GM12873 (cell line): Measurements from ENCODE around the gene P4HTM.
A peak's percentile ranks its signal among the peaks of the same experiment; 100 is the strongest.

Experiments used
- CTCF ChIP-seq: IDR thresholded peaks from 2 replicates; pipeline ENCODE4 v1.5.1; 2012; ENCODE audit warnings: low read depth, mild to moderate bottlenecking, moderate library complexity, low read length, control low read depth; ENCODE audit not compliant: insufficient read depth; ENCODE audit errors: missing control alignments

P4HTM gene

GRCh38 chr3:49019941-49020329, 29.9 kb downstream of the P4HTM start:
- TF ChIP-seq CTCF = no peak

GRCh38 chr3:49020330-49021212, 30.5 kb downstream of the P4HTM start:
- no peak for TF ChIP-seq CTCF

DNA sequence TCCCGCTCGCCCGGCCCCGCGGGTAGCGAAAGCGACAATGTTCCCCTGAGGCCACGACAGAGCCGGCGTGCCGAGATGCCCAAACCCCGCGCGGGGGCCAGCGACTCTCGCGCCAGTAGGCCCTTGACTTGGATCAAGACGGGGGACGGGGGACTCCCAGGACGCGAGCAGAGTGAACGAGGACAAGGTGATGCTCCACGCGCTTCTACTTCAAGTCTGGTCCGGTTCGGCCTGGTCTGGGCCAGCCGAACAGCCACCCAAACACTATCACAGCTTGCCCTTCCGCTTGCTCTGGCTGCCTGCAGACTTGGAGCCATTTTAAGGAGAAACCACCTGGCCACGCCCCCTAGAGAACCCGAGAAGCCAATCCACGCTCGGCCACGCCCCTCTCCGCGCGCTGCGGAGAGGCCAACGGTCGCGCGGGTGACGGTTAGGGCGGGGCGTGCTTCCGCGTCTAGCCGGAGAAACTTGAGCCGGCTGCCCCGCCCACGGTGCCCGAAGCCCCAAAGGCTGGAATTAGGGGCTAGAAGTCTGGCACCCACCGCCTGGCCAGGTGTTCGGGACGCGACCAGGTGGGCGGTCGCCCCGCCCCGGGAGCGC, 31.3 kb downstream of the P4HTM start:
- TF ChIP-seq CTCF = no peak

DNA sequence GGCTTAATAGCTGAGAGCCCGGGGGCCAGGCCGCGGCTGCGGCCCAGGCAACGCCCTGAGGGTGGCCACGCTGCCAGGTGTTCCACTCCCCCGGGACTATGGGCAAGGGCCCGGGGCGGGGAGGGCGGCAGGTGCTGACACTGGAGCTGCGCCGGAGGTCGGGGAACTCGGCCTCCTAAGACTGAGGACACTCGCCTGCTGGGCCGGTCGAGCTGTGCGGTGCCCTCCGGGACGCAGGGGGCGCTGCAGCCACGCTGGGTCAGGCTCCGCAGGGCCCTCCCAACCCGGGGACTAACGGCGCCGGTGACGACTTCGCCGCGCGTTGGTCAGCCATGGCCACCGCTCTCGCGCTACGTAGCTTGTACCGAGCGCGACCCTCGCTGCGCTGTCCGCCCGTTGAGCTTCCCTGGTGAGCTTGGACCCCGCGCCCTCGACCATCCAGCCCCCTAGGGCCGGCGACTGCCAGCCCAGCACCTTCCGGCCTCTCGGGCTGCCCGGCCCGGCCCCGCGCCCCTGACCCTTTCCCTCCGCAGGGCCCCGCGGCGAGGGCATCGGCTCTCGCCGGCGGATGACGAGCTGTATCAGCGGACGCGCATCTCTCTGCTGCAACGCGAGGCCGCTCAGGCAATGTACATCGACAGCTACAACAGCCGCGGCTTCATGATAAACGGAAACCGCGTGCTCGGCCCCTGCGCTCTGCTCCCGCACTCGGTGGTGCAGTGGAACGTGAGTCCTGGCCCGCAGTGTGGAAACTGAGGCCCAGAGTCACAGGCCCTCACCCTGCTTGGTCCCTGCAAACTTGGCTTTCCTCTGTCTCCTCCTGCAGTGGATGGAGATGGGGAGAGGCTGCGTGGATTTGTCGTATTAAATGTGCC, 32.0 kb downstream of the P4HTM start, which contains the start of gene NDUFAF3:
Gene NDUFAF3, plus strand, starts transcription at position 309 of the 875 bp plus-strand sequence. Its CDS starts 24 bp downstream, at position 333.
- peak; percentile 94 for TF ChIP-seq CTCF

- TF ChIP-seq CTCF = no peak
These were observed 32.7 kb downstream of the P4HTM start for GRCh38 chr3:49022688-49023171.

DNA sequence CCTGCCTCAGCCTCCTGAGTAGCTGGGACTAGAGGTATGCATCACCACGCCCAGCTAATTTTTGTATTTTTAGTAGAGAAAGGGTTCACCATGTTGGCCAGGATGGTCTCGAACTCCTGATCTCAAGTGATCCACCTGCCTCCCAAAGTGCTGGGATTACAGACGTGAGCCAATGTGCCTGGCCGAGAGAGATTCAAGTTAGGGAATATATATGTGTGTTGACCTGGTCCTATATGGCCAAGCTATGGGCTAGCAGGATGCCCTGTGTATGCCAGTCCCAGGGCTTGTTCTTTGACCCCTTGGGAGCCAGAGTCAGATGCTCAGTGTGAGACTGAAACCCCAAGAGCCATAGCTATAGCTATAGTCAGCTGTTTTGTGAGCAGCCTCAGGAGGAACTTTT, 33.7 kb downstream of the P4HTM start:
- TF ChIP-seq CTCF = no peak
